GM21381 (cell line): ENCODE results near the gene NAA11.
"Not testable (repeated sequence)": the region's sequence is repeated elsewhere in the genome, so short reads cannot be mapped to it uniquely, and the experiment has no call there.

ENCODE experiments used
- ATAC-seq: cut with Tn5 transposase; IDR thresholded peaks from one replicate; pipeline ENCODE4 v1.9.1; 2021; ENCODE audit warnings: mild to moderate bottlenecking, moderate library complexity; ENCODE audit not compliant: unreplicated experiment

Gene NAA11

DNA sequence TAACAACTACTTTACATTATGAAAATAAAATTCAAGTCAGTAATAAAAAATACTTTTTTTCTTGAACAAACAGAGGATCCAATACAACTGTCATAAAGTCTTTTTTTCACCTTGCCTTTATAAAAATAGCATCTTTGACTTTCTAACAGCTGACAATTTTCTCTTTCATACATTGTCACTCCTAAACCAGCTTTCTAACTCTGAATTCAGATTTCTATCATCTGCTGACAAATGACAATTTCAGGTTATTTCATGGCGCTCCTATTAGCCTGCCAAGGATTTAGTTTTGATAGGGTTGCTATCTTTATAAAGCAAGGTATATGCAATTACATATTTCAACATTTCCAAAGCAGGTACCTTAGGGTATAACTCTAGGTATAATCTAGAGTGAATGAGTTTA is 14.6 kb downstream of the NAA11 start:
- no peak for ATAC-seq

DNA sequence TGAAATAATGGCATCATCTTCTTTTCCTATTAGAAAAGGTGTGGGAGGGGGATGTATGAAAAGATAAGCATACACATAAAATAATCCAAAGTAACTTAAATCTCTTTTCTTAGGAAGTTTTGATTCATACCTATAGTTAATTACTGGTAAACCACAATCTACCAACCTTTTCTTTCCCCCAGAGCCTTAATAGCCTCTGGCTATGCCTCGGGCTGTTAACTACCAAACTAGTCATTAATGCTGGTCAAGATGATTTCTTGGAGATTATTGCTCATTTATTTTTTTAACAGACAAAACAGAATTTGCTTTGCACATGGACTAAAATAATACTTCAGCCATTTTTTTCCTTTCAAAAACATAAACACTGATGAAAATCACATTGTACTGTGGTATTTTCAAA is 16.9 kb downstream of the NAA11 start:
- ATAC-seq, result no peak

DNA sequence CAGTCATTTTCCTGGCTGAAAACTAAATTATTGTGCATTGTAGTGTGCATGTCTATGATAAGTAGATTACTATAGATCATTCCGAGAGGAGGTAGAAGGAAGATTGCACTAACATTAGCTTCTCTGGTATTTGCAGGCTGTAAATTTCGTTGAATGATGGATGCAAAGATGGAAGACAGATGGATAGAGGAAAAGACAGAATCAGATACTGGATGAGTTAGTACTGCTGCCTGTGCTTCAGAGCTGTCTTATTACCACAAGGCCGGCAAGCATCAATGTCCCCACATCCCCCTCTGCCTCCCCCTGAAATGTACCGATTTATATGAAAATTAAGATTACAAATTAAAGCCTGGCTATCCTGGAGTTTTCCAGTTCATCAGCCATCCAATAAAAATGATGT is 17.7 kb downstream of the NAA11 start:
- ATAC-seq, result no peak

DNA sequence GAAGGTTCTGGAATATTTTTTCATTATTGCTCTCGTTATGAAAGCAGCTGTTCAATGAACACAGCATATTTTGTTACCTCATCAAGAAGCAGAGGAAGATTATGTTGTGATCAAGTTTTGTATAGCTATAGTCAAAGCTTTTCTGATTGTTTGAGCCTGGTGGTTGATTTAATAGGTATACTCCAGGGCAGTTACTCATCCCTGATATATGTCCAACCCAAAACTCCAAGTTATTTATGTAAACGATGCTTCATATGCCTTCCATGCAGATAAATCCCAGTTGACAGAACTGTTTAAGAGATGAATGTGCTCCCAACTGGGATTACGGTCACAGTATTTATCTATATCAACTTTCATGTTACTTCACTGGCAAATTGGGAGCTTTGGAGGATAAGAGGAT is 19.1 kb downstream of the NAA11 start:
- no peak for ATAC-seq

DNA sequence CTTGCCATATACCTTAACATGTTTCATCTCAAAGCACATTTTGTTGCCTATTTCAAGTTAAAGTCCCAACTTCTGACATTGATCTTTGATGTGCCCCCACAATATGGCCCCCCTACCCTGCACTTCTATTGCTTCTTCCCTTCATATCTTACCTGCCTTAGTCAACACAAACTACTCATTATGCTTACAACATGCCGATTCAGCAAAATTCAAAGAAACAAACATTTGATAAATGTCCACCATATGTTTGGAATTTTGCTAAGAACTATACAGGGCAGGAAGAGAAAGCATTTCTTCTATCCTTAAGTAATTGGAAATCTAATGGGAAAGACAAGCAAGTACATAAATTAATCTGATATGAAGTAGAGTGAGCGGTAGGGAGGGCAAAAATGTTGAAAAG is 25.6 kb downstream of the NAA11 start:
- no peak for ATAC-seq

DNA sequence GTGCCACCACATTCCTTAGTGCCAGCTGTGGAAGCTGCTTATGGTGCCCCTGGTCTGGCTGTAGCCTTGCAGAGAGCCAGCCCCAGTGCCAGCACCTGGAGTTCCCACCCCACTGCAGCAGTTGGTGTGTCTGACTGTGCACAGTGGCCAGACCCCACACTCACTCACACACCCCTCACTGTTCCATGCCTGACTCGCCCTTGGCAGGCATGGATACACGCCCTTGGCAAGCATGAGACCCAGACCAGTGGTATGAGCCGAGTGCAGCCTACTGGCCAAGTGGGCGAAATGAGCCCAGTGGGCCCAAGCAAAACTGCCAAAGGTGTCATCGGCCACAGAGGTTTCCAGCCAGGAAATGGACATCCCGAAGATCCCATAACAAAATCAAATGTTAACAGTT is 27.4 kb downstream of the NAA11 start:
- no peak for ATAC-seq

DNA sequence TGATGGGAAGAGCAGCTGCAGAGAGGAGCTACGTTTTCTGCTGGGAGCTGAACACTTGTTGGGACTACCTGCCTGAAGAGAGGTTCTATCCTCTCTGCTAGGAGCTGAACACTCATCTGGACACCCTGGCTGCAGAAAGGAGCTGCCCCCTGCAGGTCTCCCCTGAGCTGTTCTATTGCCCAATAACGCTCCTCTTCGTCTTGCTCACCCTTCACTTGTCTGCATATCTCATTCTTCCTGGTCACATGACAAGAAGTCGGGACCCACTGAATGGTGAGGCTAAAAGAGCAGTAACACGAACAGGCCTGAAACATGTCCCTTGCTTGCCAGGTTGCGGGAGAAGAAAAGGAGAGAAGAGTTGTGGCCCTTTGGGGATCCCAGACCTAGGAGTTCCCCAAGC is 27.8 kb downstream of the NAA11 start:
- no peak for ATAC-seq

DNA sequence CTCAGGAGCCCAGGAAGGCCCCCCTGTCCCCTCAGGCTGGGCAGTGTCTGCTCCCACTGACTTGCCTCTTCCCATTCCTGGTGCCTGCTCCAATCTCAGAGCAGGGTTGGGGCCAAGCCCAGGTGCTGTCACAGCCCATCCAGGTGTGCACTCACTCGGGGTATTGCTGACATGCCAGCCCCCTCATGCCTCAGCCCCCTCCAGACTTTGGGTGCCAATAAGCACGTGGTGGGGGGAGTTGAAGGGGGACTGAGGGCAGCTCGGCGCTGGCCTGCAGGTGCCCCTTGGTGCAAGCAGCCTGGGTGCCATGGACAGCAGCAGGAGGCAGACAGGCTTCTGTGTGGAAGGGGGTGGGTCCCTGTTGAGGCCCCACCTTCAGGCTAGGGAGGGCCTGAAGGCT is 28.4 kb downstream of the NAA11 start:
- ATAC-seq, result no peak

DNA sequence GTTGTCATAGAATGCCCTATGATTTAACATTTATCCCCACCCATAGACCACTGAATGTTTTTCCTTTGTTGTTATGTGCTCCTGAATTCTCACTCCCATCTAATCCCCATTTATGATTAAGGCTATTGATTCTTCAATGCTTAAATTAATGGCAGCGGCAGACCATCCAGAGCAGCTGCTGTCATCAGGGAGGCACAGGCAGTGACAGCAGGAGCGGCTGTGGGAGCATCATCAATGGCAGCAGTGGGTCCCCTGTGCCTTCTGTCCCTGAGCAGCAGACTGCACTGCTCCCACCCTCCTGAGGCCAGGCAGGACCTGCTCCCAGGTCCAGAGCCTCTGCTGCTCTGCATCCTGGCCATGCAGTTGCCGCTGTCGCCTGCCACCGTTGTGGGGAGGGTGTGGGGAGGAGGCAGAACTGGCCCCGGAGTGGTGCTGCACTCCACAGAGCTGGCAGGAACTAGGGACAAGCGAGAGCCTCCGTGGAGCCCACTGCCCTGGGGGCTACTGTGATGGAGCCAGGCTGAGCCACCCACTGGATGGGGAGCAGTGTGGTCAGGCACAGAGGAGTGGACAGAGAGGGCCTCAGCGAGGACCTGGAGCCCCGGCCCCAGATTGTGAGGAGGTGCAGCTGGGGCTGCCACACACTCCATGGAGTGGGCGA is 29.0 kb downstream of the NAA11 start:
- ATAC-seq, result no peak

DNA sequence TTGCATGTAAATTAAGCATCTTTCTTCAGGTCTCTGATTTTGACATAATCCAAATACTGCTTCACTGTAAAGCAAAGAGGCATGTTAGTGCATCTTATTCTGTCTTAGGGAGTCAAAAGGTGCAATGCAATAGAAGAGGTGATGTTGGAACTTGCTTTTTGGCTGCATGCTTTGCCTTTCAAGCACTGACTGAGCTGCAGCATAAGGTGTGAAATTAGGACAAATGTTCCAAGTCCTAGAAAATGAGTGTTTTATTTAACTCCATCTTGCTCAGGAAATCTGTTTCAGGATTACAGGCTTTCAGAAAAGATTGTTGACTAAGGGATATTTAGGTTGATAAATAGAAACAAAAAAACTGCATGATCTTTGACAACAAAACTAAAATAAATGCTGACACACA is 30.8 kb downstream of the NAA11 start:
- ATAC-seq, result no peak

DNA sequence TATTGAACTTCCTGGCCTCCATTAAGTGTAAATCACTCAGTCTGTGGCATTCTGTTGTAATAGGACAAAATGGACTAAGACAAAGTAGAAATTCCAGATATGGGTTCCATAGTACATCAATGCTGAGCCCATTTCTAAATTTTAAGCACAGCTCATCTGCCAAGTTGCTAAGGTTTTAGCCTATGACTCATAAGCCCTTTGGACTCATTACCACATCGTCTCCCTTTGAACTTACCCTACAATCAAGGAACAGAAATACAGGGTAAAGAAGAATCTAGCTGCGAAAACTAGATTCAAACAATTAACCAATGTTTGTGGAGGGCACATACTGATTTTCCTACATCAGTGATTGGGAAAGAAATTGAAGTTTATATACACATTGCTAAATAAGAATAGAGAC is 31.8 kb downstream of the NAA11 start:
- ATAC-seq, result no peak

DNA sequence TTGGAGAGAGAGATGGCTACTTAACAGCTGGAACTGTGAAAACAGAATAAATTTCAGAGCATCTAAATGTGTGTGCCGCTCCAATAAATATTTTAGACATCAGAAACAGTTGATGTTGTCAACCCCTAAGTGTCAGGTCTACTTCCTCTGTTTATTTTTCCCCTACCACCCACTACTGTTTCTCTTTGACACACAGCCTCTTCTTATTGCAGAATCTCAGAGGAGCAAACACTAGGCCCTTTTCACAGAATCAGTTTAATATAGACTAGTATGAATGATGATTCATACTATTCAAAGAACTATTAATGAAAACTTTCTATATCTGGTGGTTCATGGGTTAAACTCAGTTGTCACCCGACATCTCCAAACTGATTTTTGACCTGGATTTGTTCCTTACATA is 33.9 kb downstream of the NAA11 start:
- no peak for ATAC-seq

DNA sequence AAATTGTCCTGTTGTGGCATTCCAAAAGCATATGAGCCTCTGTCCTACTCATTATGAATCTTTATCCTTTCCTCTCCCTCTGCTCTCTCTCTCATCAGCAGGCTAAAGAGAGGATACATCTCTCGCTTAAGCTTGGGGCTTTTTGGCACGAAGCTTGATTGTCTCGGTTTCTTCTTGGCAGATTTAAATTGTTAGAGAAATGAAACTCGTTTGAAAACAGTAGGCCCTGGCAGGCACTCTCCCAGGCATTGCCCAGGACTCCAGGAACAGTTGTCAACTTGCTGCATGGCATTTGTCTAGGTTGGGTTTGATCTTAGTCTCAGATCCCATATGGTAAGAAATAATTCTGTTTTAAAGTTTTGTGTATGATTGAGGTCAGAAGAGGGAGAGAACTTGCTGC is 35.5 kb downstream of the NAA11 start:
- no peak for ATAC-seq

DNA sequence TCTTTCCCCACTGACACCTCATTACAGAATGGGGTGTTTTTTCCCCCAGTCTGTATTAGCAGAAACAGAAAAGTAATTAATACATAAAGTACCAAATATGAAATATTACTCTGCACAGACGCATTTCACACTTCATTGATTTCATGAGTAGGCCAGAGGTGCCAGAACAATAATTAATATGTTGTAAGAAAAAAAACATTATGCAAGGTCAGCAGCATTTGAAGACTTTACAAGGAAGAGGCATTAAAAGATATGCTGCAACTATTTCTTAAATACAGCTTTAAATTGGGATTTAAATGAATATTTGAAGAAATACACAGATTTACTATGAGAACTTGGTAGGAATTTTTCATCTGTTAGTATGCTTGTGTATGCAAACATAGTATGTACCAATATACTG is 37.7 kb downstream of the NAA11 start:
- ATAC-seq, result no peak

DNA sequence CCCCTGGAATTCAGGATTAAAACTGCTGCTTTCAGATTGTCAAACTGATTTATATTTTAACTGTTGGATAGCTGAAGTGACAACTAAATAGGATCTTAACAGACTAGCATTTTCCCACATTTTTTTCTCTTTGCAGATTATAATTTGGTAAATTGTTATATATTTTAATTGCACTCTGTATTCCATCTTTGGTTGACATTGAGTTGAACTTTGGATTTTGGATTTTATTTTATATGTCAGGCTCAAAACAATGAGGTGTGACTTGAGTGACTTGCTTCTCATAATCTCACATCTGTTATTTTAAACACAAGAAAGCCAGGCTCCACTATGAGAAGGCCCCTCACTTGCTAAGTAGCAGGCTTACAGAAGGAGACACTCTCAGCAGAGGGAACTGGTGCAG is 38.1 kb downstream of the NAA11 start:
- no peak for ATAC-seq

DNA sequence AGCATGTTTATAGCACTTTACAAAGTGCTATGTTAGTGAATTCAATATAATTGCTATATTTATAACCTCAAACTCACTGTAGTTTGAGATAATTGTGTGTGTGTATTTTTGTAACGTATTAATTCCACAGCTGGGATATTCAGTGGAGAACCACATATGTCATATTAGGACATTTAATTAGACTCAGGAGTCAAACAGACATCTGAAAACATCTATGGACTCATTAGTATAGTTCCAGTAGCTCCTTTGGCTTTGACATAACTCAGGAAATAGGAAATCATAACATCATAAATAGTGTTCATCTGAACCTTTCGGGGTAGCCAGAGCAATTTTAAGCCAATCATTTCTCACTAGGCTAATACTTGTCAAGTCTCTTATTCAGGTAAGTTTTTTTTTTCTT is 38.8 kb downstream of the NAA11 start:
- no peak for ATAC-seq

DNA sequence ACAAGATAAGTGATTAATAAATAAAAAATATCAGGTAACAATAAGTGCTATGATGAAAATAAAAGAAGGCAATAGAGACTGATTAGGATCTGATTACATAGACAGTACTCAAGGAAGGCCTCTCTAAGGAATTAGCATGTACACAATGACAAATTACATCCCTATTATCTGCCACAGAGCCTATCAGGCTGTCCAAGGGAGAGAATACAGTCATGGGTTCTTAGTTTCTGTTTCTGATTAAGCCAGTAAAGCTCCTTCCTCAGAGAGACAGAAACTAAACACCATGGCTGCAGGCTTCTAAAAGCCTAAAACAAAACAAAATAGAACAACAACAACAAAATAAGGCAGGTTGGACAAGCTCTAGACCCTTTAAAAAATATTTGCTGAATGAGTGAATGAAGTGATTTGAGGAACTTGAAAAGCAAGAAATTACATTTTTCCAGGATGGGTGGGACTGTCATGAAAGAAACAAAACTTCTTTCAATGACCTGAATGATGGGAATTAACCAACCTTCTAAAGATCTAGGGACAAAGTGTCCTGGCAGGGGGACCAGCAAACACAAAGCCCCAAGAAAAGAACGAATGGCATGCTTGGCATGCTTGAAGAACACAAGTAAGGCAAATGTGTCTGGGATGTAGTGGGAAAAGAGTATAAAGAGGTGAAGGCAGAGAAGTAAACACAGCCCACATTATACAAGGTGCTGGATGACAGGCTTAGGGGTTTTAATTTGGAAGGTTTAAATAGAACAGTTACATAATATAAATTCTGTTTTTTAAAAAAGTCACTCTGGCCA is 44.1 kb downstream of the NAA11 start:
- ATAC-seq, result no peak

DNA sequence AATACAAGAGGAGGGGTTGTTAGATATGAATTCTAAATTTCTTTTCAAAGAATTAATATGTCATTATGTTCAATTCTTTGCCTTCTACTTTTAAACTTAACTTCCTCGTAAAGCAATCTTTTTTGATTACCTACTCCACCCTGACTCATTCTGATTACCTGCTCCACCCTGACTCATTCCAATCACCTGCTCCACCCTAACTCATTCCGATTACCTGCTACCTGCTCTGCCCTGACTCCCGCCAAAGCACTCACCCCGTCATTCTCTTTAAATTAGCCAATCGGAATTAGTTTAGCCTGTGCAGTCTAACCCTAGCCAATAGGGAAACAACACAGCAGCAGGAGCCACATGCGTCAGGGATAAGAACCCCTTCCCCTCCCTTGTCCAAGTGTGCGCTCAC is 48.4 kb downstream of the NAA11 start:
- ATAC-seq, result not testable (repeated sequence)

DNA sequence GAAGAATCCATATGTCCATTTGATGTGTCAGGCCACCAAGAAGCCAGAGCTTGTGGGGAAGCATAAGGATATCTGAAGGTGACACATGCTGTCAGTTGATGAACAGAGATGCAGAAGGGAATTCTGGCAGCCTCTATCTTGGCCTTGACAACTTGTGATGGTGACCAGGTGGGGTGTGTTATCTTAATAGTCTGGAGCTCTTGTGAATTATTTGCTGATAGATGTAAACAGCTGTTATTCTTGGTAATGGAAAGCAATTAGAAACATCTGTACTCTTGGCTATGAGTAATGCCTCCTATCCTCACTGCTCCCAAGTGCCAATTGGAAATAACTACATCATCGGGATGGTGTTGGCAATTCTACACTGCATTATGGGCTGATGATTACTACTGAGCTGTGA is 51.9 kb downstream of the NAA11 start:
- ATAC-seq, result no peak

DNA sequence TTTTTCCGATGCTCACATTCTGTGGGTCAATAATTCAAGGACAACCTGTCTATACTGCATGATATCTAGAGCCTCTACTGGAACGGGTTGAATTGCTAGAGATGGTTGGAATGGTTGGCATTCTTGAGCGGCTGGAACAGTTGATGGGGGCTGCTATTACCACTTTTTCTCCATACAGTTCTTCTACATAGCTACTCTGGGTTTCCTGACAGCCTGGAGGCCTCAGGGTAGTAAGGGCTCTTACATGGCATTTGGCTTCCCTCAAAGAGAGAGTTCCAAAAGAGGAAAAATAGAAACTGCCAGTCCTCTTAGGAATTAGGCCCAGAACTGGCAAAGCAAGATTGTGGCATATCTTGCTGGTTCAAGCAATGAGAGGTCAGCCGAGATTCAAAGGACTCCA is 53.1 kb downstream of the NAA11 start:
- no peak for ATAC-seq

DNA sequence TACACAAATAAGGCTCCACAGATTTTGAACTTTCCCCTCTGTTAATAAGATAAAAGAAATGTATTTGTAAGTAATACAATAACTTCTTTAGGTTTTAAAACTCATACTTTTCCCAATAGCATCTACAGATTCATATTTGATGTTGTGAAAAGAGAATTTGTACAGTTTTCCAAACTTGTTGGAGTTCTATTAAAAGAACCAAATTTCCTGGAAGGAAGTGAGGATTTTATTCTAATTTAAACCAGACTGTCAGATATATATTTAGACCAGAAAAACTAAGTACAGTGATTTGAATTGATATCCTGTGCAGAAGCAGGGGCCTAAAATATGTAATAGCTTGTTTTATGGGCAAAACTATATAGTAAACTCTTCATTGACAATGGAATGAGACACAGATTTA is 53.7 kb downstream of the NAA11 start:
- no peak for ATAC-seq

DNA sequence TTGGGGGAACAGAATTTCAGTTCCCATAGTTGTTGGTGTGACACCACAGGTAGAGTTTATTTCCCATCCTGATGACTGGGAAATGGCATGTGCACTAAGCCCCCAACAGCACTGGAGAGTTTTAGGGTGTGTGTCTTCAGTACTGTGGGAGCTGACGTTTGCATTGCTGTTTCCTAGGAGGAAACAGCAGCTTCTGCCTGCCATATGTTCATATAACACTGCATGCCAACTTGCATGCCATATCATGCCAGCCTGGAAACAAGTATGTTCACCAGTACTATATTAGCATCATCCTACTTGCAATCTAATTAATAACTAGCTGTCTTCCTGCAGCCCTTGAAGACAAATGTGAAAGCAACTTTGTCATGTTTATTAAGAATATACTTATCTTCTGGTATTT is 58.2 kb downstream of the NAA11 start:
- ATAC-seq, result no peak
